HG03575 (cell line): Measurements from ENCODE around the gene SEPTIN2.
"Not testable (repeated sequence)": the region's sequence is repeated elsewhere in the genome, so short reads cannot be mapped to it uniquely, and the experiment has no call there.

Experiments used
- ATAC-seq: cut with Tn5 transposase; IDR thresholded peaks from one replicate; pipeline ENCODE4 v1.9.1; 2021; ENCODE audit not compliant: unreplicated experiment, insufficient number of reproducible peaks, low FRiP score; ENCODE audit errors: extremely low read depth

The SEPTIN2 gene

GRCh38 chr2:241285596-241285995 is 30.1 kb upstream of the SEPTIN2 start:
- no peak for ATAC-seq

GRCh38 chr2:241286348-241287090 is 29.2 kb upstream of the SEPTIN2 start:
- no peak for ATAC-seq

DNA sequence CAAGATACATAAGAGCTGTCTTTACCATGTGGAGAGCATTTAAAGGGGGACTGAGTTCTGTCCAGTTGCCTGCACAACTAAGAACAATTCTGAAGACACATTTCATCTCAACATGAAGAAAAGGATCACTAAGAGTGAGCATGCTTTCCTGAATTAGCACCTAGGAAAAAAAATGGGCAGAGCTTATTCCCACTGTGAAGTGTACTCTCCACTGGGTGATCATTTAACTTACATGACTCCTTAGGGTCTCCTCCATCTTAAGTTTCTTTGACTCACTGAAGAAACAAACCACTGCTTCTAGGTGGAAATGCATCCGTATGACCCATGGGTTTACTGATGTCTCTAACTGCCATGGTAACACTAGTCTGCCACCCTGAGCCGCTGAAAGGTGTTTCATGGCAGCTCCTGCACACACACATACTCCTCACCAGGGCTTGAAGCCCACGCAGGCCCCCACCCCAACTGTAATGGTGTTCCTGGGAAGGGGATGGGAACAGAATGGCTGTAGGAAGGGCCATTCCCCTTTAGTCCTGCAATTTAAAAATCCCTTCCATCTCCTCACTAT is 27.3 kb upstream of the SEPTIN2 start:
- no peak for ATAC-seq

DNA sequence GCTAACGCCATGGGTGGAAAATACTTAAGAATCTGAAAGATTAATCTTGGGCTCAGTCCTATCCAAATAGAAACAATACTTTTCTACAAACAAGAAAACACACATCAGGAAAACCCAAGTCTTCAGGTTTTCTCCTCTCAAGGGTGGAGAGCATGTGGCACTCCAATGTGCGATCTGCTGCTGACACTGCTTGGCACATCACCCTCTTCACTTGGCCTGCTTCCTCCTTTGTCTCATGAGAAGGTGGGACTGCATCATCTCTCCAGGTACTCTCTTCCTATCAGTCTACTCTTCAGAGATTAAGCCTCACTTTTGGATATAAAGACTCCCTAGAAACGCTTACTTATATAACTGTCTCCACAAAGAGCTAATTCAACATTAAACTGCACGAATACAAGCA is 26.7 kb upstream of the SEPTIN2 start:
- ATAC-seq, result no peak

DNA sequence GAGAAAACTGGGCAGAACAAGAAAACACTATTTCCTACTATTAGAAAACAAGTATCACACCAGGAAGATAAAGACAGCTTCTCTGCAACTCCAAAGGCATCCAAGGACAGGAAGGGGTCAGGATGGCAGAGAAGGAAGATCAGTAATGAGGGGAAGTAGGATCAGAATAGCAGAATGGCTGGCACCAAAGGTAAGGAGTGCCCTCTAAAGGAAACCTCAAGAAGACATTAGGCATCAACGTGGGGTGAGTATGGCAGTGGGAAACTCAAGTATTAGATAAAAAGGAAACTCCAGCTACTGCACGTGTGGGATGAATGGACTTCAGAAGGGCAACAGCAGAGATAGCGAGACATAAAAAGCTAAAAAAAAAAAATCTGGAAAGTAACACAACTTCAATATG is 26.1 kb upstream of the SEPTIN2 start:
- ATAC-seq, result no peak

DNA sequence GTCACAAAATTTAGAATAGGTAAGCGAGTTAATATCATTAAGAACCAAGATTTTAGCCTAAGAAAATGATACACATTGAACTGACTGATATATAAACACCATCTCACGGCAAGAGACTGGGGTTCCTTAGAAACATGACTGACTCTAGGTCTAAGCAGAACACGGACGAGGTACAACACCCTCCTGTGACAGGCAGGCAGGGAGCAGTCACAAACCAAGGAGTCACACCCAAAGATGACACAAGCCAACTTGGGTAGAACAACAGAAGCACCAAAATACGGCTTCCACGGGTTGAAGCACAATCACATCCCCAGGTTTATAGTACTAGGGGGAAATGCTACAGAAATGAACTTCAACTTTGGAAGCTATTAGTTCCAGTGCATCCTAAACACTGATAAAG is 24.6 kb upstream of the SEPTIN2 start:
- no peak for ATAC-seq

GRCh38 chr2:241291977-241292376 is 23.7 kb upstream of the SEPTIN2 start:
- ATAC-seq, result no peak

DNA sequence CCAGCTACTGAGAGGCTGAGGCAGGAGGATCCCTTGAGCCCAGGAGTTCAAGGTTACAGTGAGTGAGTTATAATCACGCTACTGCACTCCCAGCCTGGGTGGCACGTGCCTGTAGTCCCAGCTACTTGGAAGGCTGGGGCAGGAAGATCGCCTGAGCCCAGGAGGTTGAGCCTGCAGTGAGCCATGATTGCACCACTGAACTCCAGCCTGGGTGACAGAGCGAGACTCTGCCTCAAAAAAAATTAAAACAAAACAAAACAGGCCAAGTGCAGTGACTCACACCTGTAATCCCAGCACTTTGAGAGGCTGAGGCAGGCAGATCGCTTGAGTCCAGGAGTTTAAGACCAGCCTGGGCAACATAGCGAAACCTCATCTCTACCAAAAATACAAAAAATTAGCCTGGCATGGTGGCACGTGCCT is 22.3 kb upstream of the SEPTIN2 start:
- not testable (repeated sequence) for ATAC-seq

DNA sequence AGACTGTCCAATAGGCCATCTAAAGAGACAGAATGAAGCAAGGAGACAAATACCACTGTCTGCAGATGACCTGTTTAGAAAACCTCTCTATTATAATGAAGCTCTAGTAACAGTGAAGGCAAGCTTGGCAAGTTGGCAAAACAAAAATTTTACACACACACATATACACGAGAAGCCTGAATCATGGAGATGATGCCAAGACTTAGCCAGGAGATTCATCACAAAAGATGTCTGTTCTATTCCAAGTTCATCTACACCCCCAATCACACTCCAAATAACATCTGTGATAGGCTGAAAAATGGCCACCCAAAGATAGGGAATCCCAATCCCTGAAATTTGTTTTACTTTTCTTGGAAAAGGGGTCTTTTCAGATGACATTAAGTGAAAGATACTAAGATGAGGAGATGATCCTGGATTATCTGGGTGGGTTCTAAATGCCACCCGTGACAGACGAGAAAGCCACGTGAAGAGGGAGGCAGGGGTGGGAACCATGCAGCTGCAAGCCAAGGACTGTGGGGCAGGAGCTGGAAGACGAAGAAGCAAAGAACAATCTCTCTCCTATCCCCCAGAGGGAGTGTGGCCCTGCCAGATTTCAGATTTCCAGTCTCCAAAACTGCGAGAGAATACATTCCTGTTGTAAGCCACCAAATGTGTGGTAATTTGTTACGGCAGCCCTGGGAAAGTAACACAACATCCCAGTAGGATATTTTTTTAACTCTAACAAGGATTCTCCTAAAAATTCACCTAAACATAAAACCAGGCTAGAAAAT is 20.2 kb upstream of the SEPTIN2 start:
- no peak for ATAC-seq

DNA sequence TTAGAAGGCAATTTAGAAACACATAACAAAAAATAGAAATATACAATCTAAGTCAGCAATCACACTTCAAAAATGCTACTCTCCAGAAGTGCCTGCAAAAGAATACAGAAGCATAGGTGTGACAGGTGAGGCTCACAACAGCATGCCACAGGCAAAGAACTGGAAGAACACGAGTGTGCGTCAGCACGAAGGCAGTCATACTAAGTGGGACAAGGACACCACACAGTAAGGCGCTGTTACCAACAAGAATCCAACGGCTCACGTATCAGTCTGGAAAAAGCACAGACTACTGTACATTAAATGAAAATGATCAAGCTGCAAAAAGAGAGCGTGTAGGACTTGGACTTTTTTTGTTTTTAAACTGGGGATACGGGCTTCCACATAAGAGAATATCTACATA is 19.0 kb upstream of the SEPTIN2 start:
- ATAC-seq, result no peak

DNA sequence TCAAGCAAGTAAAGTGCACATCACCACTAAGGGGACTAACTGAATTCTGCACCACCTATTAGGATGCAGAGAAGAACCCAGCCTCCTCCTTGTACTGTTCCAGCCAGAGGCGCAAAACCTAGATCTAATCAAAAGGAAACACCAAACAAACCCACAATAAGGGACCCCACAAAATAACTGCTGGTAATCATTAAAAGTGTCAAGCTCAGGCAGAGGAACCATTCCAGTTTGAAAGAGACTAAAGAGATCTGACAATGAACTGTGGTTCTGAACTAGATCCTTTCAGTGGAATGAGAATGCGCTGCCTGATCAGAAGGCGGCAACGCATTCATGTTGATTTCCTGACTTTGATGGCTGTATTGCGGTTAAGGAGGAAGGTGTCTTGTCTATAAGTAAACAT is 17.1 kb upstream of the SEPTIN2 start:
- no peak for ATAC-seq

GRCh38 chr2:241300000-241300399 is 15.7 kb upstream of the SEPTIN2 start:
- no peak for ATAC-seq

GRCh38 chr2:241302083-241302482 is 13.6 kb upstream of the SEPTIN2 start:
- no peak for ATAC-seq

- no peak for ATAC-seq
Measured at GRCh38 chr2:241302759-241303651, 12.7 kb upstream of the SEPTIN2 start.

- no peak for ATAC-seq
Measured at GRCh38 chr2:241304039-241304670, 11.6 kb upstream of the SEPTIN2 start.

GRCh38 chr2:241307055-241307454 is 8.7 kb upstream of the SEPTIN2 start:
- no peak for ATAC-seq

- no peak for ATAC-seq
Measured at GRCh38 chr2:241308267-241308666, 7.5 kb upstream of the SEPTIN2 start.

DNA sequence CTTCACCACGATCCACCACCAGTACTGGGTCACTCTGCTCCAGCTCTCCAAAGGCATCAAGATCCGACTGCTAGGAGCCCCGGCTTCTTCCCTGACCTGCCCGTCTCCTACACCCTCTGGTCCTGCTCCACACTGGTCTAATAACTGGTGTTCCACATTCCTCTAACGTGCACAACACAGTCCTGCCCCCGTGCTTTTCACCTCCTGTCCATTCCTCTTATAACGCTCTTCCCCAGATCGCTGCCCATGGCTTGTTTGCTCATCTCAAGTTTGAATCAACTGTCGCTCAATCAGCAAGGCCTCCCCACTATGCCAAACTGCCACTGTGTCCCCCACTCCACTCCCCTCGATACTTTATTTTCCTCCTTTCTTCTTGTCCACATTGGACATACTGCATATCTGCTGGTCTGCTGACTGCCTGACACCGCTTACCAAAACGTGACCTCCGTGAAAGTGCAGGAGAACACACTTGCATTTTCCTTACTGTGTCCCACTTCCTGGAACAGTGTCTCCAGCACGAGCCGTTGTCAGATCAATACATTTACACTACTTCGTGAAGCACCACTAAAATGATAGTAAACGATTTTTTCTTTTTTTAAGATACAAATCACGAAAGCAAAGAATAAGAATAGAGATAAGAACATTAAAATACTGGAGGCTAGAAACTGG is 6.8 kb upstream of the SEPTIN2 start:
- ATAC-seq, result no peak
